ENCODE results near the gene SP110.
"Not testable (repeated sequence)": the region's sequence is repeated elsewhere in the genome, so short reads cannot be mapped to it uniquely, and the experiment has no call there.

Gene SP110

GRCh38 chr2:230124235-230124634, 95.5 kb downstream of the SP110 start:
- no peak for DNase-seq (ENCODE audit: insufficient read length, low spot score)

GRCh38 chr2:230120376-230120775, 99.4 kb downstream of the SP110 start:
- DNase-seq (ENCODE audit: insufficient read length, low spot score); FAIRE-seq: not testable (repeated sequence)

More at GRCh38 chr2:230124235-230124634, 95.5 kb downstream of the SP110 start:
- no peak for TF ChIP-seq POU2F2 (IDR thresholded peaks at IDR 0.05; ENCODE audit: low read depth, low read length)
- no peak for TF ChIP-seq POLR2A (IDR thresholded peaks at IDR 0.05; ENCODE audit: low read depth, low read length)
- TF ChIP-seq PAX5 (IDR thresholded peaks at IDR 0.05; ENCODE audit: insufficient read depth, low read length, severe bottlenecking), result no peak
- no peak for FAIRE-seq

DNA sequence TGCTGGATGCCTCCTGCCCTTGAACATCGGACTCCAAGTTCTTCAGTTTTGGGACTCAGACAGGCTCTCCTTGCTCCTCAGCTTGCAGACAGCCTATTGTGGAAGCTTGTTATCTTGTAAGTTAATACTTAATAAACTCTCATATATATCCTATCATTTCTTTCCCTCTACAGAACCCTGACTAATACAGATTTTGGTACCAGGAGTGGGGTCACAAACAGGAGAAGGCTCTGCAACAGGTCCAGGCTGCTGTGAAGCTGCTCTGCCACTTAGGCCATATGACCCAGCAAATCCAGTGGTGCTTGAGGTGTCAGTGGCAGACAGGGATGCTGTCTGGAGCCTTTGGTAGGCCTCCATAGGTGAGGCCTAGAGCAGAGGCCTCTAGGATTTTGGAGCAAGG, 100.0 kb downstream of the SP110 start:
- not testable (repeated sequence) for FAIRE-seq; DNase-seq (ENCODE audit: insufficient read length, low spot score)
